Measurements from ENCODE around the gene STARD7. TPM values are rescaled to one million over a fixed set of nuclear protein-coding genes. Genes with fewer than 3 reads are reported as not detected.

STARD7 gene
- total and polyA plus RNA-seq, 9 of the 15 experiments (the other 6 are each of a cell fraction or from before 2014, with no cell fraction given) = 90.9 to 196 (median 145) TPM

DNA sequence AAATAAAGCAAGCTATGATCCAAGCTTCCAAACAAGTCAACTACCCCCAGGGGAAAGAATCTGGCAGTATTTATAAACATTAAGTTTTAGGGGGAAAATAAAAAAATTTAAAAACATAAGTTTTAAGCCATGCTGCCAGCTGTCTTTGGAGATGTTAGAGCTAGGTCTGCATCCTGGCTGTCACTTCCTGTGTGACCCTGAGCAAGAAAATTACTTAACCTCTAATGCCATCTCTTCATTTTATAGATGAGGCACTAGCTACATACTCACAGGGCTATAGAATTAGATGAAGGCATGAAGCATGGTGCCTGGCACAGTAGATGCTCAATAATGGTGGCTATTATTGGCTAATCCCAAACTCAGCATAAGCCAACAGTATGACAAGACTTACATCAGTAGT, 28.1 kb downstream of the STARD7 start (continued):
- TF ChIP-seq, protein P1, sequence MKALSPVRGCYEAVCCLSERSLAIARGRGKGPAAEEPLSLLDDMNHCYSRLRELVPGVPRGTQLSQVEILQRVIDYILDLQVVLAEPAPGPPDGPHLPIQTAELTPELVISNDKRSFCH (CRISPR knock-in tag; IDR thresholded peaks at IDR 0.05) = no peak
- TF ChIP-seq, protein P1 (tag; IDR thresholded peaks at IDR 0.05) = no peak
- TF ChIP-seq FOXJ3 (CRISPR knock-in tag; IDR thresholded peaks at IDR 0.05) = no peak

DNA sequence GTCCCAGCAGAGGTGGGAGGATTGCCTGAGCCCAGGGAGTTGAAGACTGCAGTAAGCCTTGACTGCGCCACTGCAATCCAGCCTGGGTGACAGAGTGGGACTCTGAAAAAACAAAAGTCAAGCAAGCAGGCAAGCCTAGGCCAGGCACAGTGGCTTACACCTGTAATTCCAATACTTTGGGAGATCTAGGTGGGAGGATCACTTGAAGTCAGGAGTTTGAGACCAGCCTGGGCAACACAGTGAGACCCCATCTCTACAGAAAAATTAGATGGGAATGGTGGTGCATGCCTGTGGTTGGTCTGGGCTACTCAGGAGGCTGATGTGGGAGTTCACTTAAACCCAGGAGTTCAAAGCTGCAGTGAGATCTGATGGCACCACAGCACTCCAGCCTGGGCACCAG, 28.6 kb downstream of the STARD7 start:
- H3K4me3 ChIP-seq = no peak overlapping the region
- no peaks in the 10 kb centered on the region for H3K4me1 ChIP-seq (replicated peaks in 1 of 2; ENCODE audit: control insufficient read depth in 2 of 2, insufficient read depth in 2 of 2, low read length in 2 of 2)
- H3K9ac ChIP-seq (ENCODE audit: insufficient read depth in 1 of 2, low read depth in 2 of 2, low read length in 2 of 2) = no peak overlapping the region
- H3K27me3 ChIP-seq (ENCODE audit: control insufficient read depth in 2 of 2, insufficient read depth in 2 of 2, low read length in 2 of 2) = peaks cover 3 to 4% of the 10 kb centered on the region in 2 experiments; a peak in 3 of 5 replicates
- BruUV-seq (replicated peaks) = no TSS peak
- FAIRE-seq (no peak), DNase-seq (ENCODE audit: extremely low read depth in 1 of 4, low spot score in 3 of 4) (no peak), ATAC-seq (no peak)
- POLR2A ChIA-PET = interaction anchor here (1.0 to 1.4 kb wide), 2 partner anchors 20 to 22 kb away, joined by 3 to 4 read pairs; no protein-coding TSS in a partner anchor
- peaks cover 11% of the 10 kb centered on the region; the same call in 2 of the 3 replicates for H3K36me3 ChIP-seq (ENCODE audit: control insufficient read depth, insufficient read depth, low read length)
- H3K79me2 ChIP-seq (ENCODE audit: control insufficient read depth, insufficient read depth, low read length) = no peaks in the 10 kb centered on the region
- H3K27ac ChIP-seq (ENCODE audit: extremely low read depth, low read depth, low read length) = no peak overlapping the region
- WGBS (ENCODE audit: insufficient coverage, low coverage, missing lambda C conversion rate) = 86% methylated on average over 1 of the region's 1 CpG
- H3K9me1 ChIP-seq (ENCODE audit: control insufficient read depth, insufficient read depth, low read length) = no peaks in the 10 kb centered on the region
- no peak overlapping the region for H2AFZ ChIP-seq (ENCODE audit: low read depth, low read length)
- H4K20me1 ChIP-seq (replicated peaks; ENCODE audit: control insufficient read depth, insufficient read depth, low read length) = no peaks in the 10 kb centered on the region; the same call in 1 of the 2 replicates
- in situ Hi-C loops (cut with MboI) (no loop called here), intact Hi-C loops (cut with micrococcal nuclease) (no loop called here)
- CTCF ChIA-PET (ENCODE audit: low intra/inter-chr PET ratio) = no interaction called here
- H3K9me3 ChIP-seq (replicated peaks; ENCODE audit: control insufficient read depth, insufficient read depth, low read depth, low read length) = no peaks in the 10 kb centered on the region
- no peak overlapping the region for H3K4me2 ChIP-seq (ENCODE audit: insufficient read depth, low read length)
- no peak for TF ChIP-seq FOXJ2 (tag; IDR thresholded peaks at IDR 0.05)
- TF ChIP-seq L3MBTL2 (IDR thresholded peaks at IDR 0.05) = no peak
- TF ChIP-seq PCBP2 (IDR thresholded peaks at IDR 0.05; ENCODE audit: low read depth, low read length, poor library complexity, severe bottlenecking) = no peak
- TF ChIP-seq EGR1 (conservative IDR thresholded peaks at IDR 0.05) = no peak
- TF ChIP-seq ZNF830 (CRISPR knock-in tag; IDR thresholded peaks at IDR 0.05) = no peak
- TF ChIP-seq RBFOX2 (IDR thresholded peaks at IDR 0.05; ENCODE audit: low read depth, low read length) = no peak
- TF ChIP-seq ZNF121 (CRISPR knock-in tag; conservative IDR thresholded peaks at IDR 0.05) = peak; percentile 43; the same call in 1 of the 2 replicates
- TF ChIP-seq SMARCB1 (IDR thresholded peaks at IDR 0.05; ENCODE audit: insufficient read length, low read depth) = no peak
- no peak for TF ChIP-seq CHCHD3 (CRISPR knock-in tag; IDR thresholded peaks at IDR 0.05)

Measured in K562 (cell line).